Right lobe of liver (tissue), 6 donors: Measurements from ENCODE around the gene NLGN4X. TPM values are rescaled to one million over a fixed set of nuclear protein-coding genes. Genes with fewer than 3 reads are reported as not detected.

Experiments used
- ATAC-seq, 4 donors: fragments of 200-7000 bp; cut with Tn5 transposase; one replicate each; pipeline ENCODE4 v1.9.1; 2020; ENCODE audit warnings: mild to moderate bottlenecking in 4 of 4, moderate library complexity in 4 of 4
- DNase-seq, 3 donors: peaks; one replicate each; pipeline ENCODE4 v3.0.0-alpha.2; 2020
- H3K27ac ChIP-seq, 3 donors: fragments of 200-600 bp; one replicate each; pipeline ENCODE4 v1.8.0; 2022
- H3K27me3 ChIP-seq, 2 donors: fragments of 200-600 bp; one replicate each; pipeline ENCODE4 v1.8.0; 2022
- H3K36me3 ChIP-seq, 4 donors: fragments of 200-600 bp; sonication (generic) in 1 of 4; one replicate each; pipeline versions ENCODE4 v1.5.1 to v1.8.0; 2017 to 2022; ENCODE audit warnings: control low read depth in 1 of 4
- H3K4me1 ChIP-seq, 4 donors: fragments of 200-600 bp; sonication (generic) in 1 of 4; one replicate each; pipeline versions ENCODE4 v1.5.1 to v1.8.0; 2017 to 2022; ENCODE audit warnings: control low read depth in 1 of 4
- H3K4me3 ChIP-seq, 3 donors: fragments of 200-600 bp; one replicate each; pipeline ENCODE4 v1.8.0; 2022
- H3K9me3 ChIP-seq, 4 donors: fragments of 200-600 bp; sonication (generic) in 1 of 4; one replicate each; pipeline versions ENCODE4 v1.5.1 to v1.8.0; 2017 to 2022; ENCODE audit warnings: control low read depth in 1 of 4
- POLR2A ChIP-seq: fragments of 450-650 bp; IDR thresholded peaks from one replicate; pipeline ENCODE4 v1.6.1; 2017; ENCODE audit warnings: antibody characterized with exemption, mild to moderate bottlenecking
- WGBS: methylation state at CpG from one replicate; pipeline ENCODE4 v1.1.6; 2018; ENCODE audit warnings: low coverage, low lambda C conversion rate; ENCODE audit not compliant: insufficient coverage; ENCODE audit errors: missing lambda C conversion rate; 5-methylcytosine and 5-hydroxymethylcytosine counted together
- intact Hi-C, 2 donors: fragments of 100-400 bp; cut with DNase I; formaldehyde crosslinking; loops; one replicate each; pipeline versions ENCODE4 v1.11.2 to v1.14.1; 2022
- total RNA-seq, 6 experiments: library from RNA; depleted of rRNA in 2 of 6; stranded (reverse); fragments of >200 nt in 2 of 6; fragmentation: NEBNext Ultra II Directional in 3 of 6; extraction: Animal tissue kit (Norgen Biotek cat#: 25700) in 3 of 6; gene quantifications; one replicate each; pipeline versions ENCODE4 v1.1.0 to v1.2.4, GENCODE V29; 2016 to 2023
- TF ChIP-seq, protein P1 (sequence below), 4 donors: fragments of 200-600 bp in 3 of 4; fragments of 450-650 bp in 1 of 4; IDR thresholded peaks; one replicate each; pipeline versions ENCODE4 v1.5.1 to v1.8.0; 2016 to 2022; ENCODE audit warnings: antibody characterized with exemption in 4 of 4, mild to moderate bottlenecking in 2 of 4
- donor health status: DM: no; HTN: yes; CAD: no.
- donor health status: DM: no; HTN: no; CAD: no.
- donor health status: DM: no; HTN: no; CAD: no.
- donor health status: DM: no; HTN: yes; CAD: no.
- donor health status: DM: no; HTN: yes; CAD: no.

The NLGN4X gene
- total RNA-seq, 6 experiments from 2014 or later, result 0.51 to 1.5 (median 1.1) TPM

DNA sequence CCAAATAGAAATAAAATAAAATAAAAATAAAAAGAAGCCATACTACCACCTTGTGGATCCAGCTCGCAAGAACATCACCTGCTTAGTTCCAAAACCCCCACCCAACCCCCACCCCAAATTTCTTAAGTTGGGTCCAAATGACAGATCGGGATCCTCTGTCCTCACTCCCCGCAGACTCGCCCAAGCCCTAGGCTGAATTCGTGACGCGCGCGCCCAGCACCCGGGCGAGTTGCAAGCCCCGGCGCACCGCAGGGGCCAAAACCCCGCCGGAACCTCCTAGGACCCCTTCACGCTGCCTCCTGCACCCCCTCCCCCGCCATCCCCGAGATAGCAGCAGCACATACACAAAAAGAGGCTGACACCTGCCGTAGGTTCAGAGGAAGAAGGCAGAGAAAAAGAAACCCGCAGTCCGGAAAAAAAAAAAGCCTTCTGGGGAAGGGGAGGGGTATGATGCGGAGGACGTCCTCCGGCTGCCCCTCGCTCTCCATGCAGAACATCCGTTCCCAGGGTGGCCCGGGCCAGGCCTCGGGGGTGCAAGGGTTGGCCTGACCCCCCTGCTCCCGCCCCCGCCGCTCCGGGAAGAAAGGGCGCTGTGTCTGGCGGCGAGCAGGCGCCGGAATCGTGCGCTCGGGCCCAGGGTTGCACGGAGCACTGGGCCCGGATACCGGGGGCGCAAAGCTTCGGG, 2.6 kb downstream of the NLGN4X start:
- no peaks in the 10 kb centered on the region for H3K4me1 ChIP-seq
- TF ChIP-seq, protein P1, sequence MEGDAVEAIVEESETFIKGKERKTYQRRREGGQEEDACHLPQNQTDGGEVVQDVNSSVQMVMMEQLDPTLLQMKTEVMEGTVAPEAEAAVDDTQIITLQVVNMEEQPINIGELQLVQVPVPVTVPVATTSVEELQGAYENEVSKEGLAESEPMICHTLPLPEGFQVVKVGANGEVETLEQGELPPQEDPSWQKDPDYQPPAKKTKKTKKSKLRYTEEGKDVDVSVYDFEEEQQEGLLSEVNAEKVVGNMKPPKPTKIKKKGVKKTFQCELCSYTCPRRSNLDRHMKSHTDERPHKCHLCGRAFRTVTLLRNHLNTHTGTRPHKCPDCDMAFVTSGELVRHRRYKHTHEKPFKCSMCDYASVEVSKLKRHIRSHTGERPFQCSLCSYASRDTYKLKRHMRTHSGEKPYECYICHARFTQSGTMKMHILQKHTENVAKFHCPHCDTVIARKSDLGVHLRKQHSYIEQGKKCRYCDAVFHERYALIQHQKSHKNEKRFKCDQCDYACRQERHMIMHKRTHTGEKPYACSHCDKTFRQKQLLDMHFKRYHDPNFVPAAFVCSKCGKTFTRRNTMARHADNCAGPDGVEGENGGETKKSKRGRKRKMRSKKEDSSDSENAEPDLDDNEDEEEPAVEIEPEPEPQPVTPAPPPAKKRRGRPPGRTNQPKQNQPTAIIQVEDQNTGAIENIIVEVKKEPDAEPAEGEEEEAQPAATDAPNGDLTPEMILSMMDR (IDR thresholded peaks at IDR 0.05), result peak in 2 of 4 donors; percentile 4 to 17
- no peak for TF ChIP-seq POLR2A
- H3K36me3 ChIP-seq, result no peaks in the 10 kb centered on the region
- peak overlapping the region; percentile 9 to 40 (median 18) for H3K4me3 ChIP-seq
- H3K27ac ChIP-seq, result no peak overlapping the region
- peak in 3 of 4 donors; percentile 28 to 52 (median 36) for ATAC-seq
- DNase-seq, result peak in 1 of 3 donors; percentile 52
- 1% methylated on average over 34 of the region's 46 CpGs for WGBS
- intact Hi-C loops, result no loop called here
- no peaks in the 10 kb centered on the region for H3K9me3 ChIP-seq
- peaks cover 0 to 14% of the 10 kb centered on the region in 2 donors for H3K27me3 ChIP-seq

DNA sequence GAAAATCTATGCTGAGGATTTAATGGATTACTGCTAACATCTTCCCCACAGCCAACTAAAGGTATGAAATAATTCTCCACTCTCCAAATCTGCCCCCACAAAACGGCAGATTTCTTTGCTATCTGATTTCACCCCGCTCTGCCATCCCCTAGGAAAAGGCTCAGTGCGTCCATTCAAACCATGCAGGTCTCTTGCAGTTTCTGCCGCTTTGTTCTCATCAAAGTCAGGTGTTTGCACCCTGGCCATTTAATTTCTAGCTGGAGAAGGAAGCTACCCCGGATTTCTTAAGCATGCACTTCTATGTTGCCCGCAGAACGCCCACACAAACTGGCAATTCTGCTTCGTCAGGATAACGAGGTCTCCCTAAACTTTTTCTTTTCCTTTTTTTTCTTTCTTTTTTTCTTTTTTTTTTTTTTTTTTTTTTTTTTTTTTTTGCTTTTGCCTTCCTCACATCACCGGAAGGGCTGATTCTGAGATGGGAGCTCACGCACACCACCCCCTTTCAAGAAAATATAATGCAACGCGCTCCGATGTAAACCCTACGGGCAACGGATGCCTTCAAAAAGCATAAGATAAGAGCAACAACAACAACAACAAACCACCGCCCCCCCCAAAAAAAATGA, 3.3 kb downstream of the NLGN4X start:
- H3K4me3 ChIP-seq, result no peak overlapping the region
- H3K9me3 ChIP-seq, result no peaks in the 10 kb centered on the region
- intact Hi-C loops, result no loop called here

DNA sequence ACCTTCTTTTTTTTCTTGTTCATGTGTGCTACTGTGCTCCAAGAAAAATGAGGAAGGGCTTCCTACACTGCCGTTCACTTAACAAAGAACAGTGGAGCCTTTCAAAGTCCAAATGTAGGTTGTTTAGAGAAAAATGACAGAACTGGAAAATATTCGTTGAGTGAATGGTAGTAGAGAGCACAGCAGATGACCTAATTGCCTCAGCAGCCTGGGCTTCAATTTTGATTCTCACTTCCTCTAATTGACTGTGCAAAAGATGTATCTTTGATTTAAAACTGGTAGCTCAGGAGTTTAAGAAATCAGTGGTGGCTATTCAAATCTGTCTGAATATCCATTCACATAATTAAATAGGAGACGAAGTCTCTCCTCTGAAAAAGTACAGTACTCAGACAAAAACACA, 5.2 kb downstream of the NLGN4X start:
- 32% methylated on average over 3 of the region's 3 CpGs for WGBS
- no peak for TF ChIP-seq POLR2A
- TF ChIP-seq, protein P1 (IDR thresholded peaks at IDR 0.05), result no peak
- DNase-seq (no peak), ATAC-seq (no peak)
- H3K9me3 ChIP-seq, result no peaks in the 10 kb centered on the region
- H3K27me3 ChIP-seq, result peaks cover 0 to 7% of the 10 kb centered on the region in 2 donors
- H3K27ac ChIP-seq, result no peak overlapping the region
- intact Hi-C loops, result no loop called here
- no peaks in the 10 kb centered on the region for H3K36me3 ChIP-seq
- no peaks in the 10 kb centered on the region for H3K4me1 ChIP-seq
- H3K4me3 ChIP-seq, result no peak overlapping the region

More for the DNA sequence above, 3.3 kb downstream of the NLGN4X start:
- 3% methylated on average over 17 of the region's 17 CpGs for WGBS
- no peak for DNase-seq
- no peak for ATAC-seq
- H3K27me3 ChIP-seq, result peaks cover 0 to 13% of the 10 kb centered on the region in 2 donors
- no peaks in the 10 kb centered on the region for H3K4me1 ChIP-seq
- no peaks in the 10 kb centered on the region for H3K36me3 ChIP-seq
- no peak for TF ChIP-seq POLR2A
- TF ChIP-seq, protein P1 (IDR thresholded peaks at IDR 0.05), result no peak
- H3K27ac ChIP-seq, result no peak overlapping the region

DNA sequence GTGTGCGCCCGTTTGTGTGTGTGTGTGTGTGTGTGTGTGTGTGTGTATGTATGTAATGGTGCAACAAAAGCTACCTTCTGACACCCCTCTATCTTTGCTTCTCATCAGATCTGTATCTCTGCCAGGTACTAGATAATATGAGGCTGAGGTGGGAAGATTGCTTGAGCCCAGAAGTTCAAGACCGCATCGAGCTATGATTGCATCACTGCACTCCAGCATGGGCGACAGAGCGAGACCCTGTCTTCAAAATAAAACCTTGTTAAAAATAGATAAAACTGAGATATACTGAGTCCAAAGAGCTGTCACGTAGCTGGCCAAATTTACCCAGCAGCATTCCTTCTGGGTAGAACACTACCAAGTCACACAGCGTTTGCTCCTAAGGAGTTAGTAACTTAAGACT, 18.4 kb downstream of the NLGN4X start:
- ATAC-seq, result no peak
- H3K4me1 ChIP-seq, result no peaks in the 10 kb centered on the region
- intact Hi-C loops, result no loop called here
- no peaks in the 10 kb centered on the region for H3K27me3 ChIP-seq
- TF ChIP-seq, protein P1 (IDR thresholded peaks at IDR 0.05), result no peak
- no peak for TF ChIP-seq POLR2A
- DNase-seq, result no peak
- no peaks in the 10 kb centered on the region for H3K36me3 ChIP-seq
- 76% methylated on average over 8 of the region's 8 CpGs for WGBS
- H3K9me3 ChIP-seq, result no peaks in the 10 kb centered on the region
- H3K4me3 ChIP-seq, result no peak overlapping the region
- no peak overlapping the region for H3K27ac ChIP-seq
